Tibial artery (tissue), 4 donors: Measurements from ENCODE around the gene THEM4.
A peak's percentile ranks its signal among the peaks of the same experiment; 100 is the strongest.

Experiments used
- DNase-seq, 2 donors: peaks; one replicate each; pipeline ENCODE4 v3.0.0-alpha.2; 2019
- H3K27ac ChIP-seq, 2 donors: fragments of 200-600 bp; sonication (generic) in 1 of 2; 1 replicate in 1 of 2; 2 replicates in 1 of 2; pipeline ENCODE4 v1.5.1; 2018 to 2019; ENCODE audit warnings: mild to moderate bottlenecking in 1 of 2
- H3K27me3 ChIP-seq, 2 donors: fragments of 200-600 bp; sonication (generic) in 1 of 2; one replicate each; pipeline versions ENCODE4 v1.5.1 to v1.6.0; 2016 to 2019
- H3K36me3 ChIP-seq, 3 donors: fragments of 200-600 bp; sonication (generic) in 2 of 3; one replicate each; pipeline ENCODE4 v1.5.1; 2016 to 2019; ENCODE audit warnings: mild to moderate bottlenecking in 2 of 3
- H3K4me1 ChIP-seq, 4 donors: fragments of 200-600 bp; sonication (generic) in 2 of 4; 1 replicate in 3 of 4; 2 replicates in 1 of 4; pipeline ENCODE4 v1.5.1; 2016 to 2019
- H3K4me3 ChIP-seq, 2 donors: fragments of 200-600 bp; sonication (generic) in 1 of 2; 1 replicate in 1 of 2; 2 replicates in 1 of 2; pipeline ENCODE4 v1.5.1; 2018 to 2019; ENCODE audit warnings: mild to moderate bottlenecking in 2 of 2
- H3K9me3 ChIP-seq, 3 donors: fragments of 200-600 bp; sonication (generic) in 1 of 3; one replicate each; pipeline ENCODE4 v1.5.1; 2016 to 2019
- intact Hi-C: fragments of 100-400 bp; cut with DNase I; formaldehyde crosslinking; loops from one replicate; pipeline ENCODE4 v1.15.0; 2023; ENCODE audit warnings: low total_unique reads
- TF ChIP-seq, protein P1 (sequence below), 2 experiments: fragments of 200-600 bp in 1 of 2; fragments of 450-650 bp in 1 of 2; IDR thresholded peaks; one replicate each; pipeline ENCODE4 v1.5.1; 2017 to 2019; ENCODE audit warnings: antibody characterized with exemption in 2 of 2, mild to moderate bottlenecking in 1 of 2, moderate library complexity in 1 of 2

Gene THEM4

GRCh38 chr1:151897991-151898431 lies 11.3 kb downstream of the THEM4 start:
- DNase-seq, result no peak
- TF ChIP-seq, protein P1, sequence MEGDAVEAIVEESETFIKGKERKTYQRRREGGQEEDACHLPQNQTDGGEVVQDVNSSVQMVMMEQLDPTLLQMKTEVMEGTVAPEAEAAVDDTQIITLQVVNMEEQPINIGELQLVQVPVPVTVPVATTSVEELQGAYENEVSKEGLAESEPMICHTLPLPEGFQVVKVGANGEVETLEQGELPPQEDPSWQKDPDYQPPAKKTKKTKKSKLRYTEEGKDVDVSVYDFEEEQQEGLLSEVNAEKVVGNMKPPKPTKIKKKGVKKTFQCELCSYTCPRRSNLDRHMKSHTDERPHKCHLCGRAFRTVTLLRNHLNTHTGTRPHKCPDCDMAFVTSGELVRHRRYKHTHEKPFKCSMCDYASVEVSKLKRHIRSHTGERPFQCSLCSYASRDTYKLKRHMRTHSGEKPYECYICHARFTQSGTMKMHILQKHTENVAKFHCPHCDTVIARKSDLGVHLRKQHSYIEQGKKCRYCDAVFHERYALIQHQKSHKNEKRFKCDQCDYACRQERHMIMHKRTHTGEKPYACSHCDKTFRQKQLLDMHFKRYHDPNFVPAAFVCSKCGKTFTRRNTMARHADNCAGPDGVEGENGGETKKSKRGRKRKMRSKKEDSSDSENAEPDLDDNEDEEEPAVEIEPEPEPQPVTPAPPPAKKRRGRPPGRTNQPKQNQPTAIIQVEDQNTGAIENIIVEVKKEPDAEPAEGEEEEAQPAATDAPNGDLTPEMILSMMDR (IDR thresholded peaks at IDR 0.05), result no peak
- Histone ChIP-seq H3K9me3 (peaks cover 0 to 11% (median 5%) of the 10 kb centered on the region in 3 donors), H3K27me3 (no peaks in the 10 kb centered on the region), H3K4me1 (no peaks in the 10 kb centered on the region), H3K36me3 (peaks cover 15 to 18% (median 18%) of the 10 kb centered on the region in 3 donors), H3K27ac (no peak overlapping the region), H3K4me3 (no peak overlapping the region)
- intact Hi-C loops, result no loop called here

GRCh38 chr1:151893176-151893924 lies 16.0 kb downstream of the THEM4 start:
- no peak for DNase-seq
- no peaks in the 10 kb centered on the region for H3K27me3 ChIP-seq
- no peaks in the 10 kb centered on the region for H3K4me1 ChIP-seq
- H3K36me3 ChIP-seq, result peaks cover 29 to 59% (median 32%) of the 10 kb centered on the region in 3 donors
- H3K4me3 ChIP-seq, result no peak overlapping the region
- intact Hi-C loops, result no loop called here
- H3K27ac ChIP-seq, result no peak overlapping the region
- H3K9me3 ChIP-seq, result no peaks in the 10 kb centered on the region
- TF ChIP-seq, protein P1 (IDR thresholded peaks at IDR 0.05), result no peak

- Histone ChIP-seq H3K27me3 (no peaks in the 10 kb centered on the region), H3K27ac (no peak overlapping the region), H3K4me1 (no peaks in the 10 kb centered on the region), H3K36me3 (peaks cover 38 to 71% (median 41%) of the 10 kb centered on the region in 3 donors), H3K9me3 (no peaks in the 10 kb centered on the region), H3K4me3 (no peak overlapping the region)
- intact Hi-C loops, result no loop called here
- no peak for DNase-seq
- TF ChIP-seq, protein P1 (IDR thresholded peaks at IDR 0.05), result no peak
Observed at GRCh38 chr1:151892190-151892589, 17.1 kb downstream of the THEM4 start.

DNA sequence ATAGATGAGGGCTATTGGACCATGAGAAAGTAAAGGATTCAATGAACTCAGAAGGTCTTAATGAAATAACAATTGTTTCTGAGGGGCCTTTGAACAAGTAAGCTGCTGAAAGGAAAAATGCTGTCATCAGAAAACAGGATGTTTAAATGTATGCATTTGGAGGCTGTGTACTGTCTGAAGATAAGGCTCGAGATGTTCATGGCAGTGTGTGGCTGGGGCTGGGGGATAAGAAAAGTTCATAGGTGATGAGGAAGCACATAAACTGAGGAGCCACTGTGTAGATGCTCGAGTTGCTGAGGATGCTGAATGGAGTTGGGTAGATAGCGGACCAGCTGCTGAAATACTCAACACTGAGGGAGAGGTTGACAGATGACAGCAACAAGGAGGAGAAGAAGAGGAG lies 17.8 kb downstream of the THEM4 start:
- intact Hi-C loops, result no loop called here
- no peak for DNase-seq
- H3K36me3 ChIP-seq, result peaks cover 38 to 77% (median 48%) of the 10 kb centered on the region in 3 donors
- TF ChIP-seq, protein P1 (IDR thresholded peaks at IDR 0.05), result no peak
- H3K27me3 ChIP-seq, result no peaks in the 10 kb centered on the region
- no peaks in the 10 kb centered on the region for H3K4me1 ChIP-seq
- no peaks in the 10 kb centered on the region for H3K9me3 ChIP-seq
- H3K4me3 ChIP-seq, result no peak overlapping the region
- no peak overlapping the region for H3K27ac ChIP-seq

DNA sequence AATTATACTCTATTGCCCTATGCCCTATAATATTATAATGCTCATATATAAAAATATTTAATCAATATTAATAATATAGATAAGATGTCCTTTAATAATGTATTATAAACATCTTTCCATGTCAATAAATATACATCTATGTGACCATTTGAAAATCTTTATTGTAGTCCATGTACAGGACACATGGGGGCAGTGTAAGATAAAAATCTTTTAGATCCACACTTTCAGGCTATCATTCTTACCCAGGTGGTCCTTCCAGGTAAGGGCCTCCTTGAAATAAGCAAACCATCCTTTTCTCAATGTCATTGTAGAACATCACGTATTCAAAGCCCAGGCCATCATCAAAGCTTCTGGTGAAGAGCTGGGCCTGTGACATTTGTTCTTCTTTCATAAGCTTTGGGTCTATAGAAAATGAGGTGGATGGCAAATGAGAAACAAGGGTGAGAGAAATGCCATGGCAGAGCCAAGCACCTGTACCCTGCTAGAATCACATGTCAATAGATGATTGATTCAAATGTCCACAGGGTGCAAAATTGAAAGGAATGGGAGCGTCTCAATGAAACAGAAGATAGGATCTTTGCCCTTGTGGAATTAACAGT lies 20.2 kb downstream of the THEM4 start:
- no peak overlapping the region for H3K4me3 ChIP-seq
- peaks cover 29 to 80% (median 42%) of the 10 kb centered on the region in 3 donors for H3K36me3 ChIP-seq
- H3K9me3 ChIP-seq, result no peaks in the 10 kb centered on the region
- intact Hi-C loops, result no loop called here
- H3K4me1 ChIP-seq, result no peaks in the 10 kb centered on the region
- no peak for DNase-seq
- H3K27ac ChIP-seq, result no peak overlapping the region
- no peaks in the 10 kb centered on the region for H3K27me3 ChIP-seq
- TF ChIP-seq, protein P1 (IDR thresholded peaks at IDR 0.05), result peak in 1 of 2 experiments; percentile 15
